PFSK-1 (cell line): ENCODE results near the gene SLC25A14.

Experiments
- FOXP2 ChIP-seq: optimal IDR thresholded peaks from 2 replicates; pipeline ENCODE3; 2011; ENCODE audit warnings: borderline replicate concordance, control low read depth, inconsistent platforms; ENCODE audit not compliant: insufficient read depth; ENCODE audit errors: extremely low read length, extremely low read depth
- POLR2AphosphoS5 ChIP-seq: IDR thresholded peaks from 2 replicates; pipeline ENCODE4 v1.6.1; 2012; ENCODE audit warnings: low read depth, mild to moderate bottlenecking, control low read depth, low read length, moderate library complexity
- SIN3A ChIP-seq: IDR thresholded peaks from 2 replicates; pipeline ENCODE4 v1.6.1; 2012; ENCODE audit warnings: mild to moderate bottlenecking, low read length, moderate library complexity, borderline replicate concordance; ENCODE audit not compliant: insufficient read depth
- TAF1 ChIP-seq: IDR thresholded peaks from 2 replicates; pipeline ENCODE4 v1.6.1; 2012; ENCODE audit warnings: low read length, control low read depth, borderline replicate concordance; ENCODE audit not compliant: insufficient read depth
- TF ChIP-seq, protein P1 (sequence below), 2 experiments: IDR thresholded peaks; 2 replicates each; pipeline versions ENCODE4 v1.6.1 to v1.8.0; 2011 to 2012; ENCODE audit warnings: low read depth in 2 of 2, low read length in 2 of 2, control low read depth in 1 of 2, inconsistent platforms in 1 of 2, mild to moderate bottlenecking in 1 of 2, moderate library complexity in 1 of 2; ENCODE audit not compliant: insufficient read depth in 1 of 2

DNA sequence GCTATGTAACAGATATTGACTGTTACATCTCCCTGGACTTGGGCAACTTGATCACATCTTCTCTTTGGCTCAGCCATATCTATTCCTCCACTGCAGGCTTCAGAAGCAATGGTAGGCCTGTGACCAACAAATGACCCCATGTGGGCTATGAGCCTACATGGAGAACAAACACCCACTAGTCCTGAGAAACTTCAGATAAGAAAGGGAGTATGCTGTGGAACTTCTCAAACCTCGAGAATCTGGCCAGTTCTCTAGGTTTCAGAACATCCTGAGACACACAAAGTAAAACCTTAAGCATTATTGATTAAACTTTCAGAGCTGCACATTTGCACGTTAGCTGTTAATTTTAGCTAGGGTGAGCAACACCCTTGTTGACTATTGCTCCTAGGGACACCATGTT, 78.3 kb downstream of the SLC25A14 start:
- TF ChIP-seq POLR2AphosphoS5, result no peak
- TF ChIP-seq SIN3A, result no peak
- no peak for TF ChIP-seq TAF1
- TF ChIP-seq, protein P1, sequence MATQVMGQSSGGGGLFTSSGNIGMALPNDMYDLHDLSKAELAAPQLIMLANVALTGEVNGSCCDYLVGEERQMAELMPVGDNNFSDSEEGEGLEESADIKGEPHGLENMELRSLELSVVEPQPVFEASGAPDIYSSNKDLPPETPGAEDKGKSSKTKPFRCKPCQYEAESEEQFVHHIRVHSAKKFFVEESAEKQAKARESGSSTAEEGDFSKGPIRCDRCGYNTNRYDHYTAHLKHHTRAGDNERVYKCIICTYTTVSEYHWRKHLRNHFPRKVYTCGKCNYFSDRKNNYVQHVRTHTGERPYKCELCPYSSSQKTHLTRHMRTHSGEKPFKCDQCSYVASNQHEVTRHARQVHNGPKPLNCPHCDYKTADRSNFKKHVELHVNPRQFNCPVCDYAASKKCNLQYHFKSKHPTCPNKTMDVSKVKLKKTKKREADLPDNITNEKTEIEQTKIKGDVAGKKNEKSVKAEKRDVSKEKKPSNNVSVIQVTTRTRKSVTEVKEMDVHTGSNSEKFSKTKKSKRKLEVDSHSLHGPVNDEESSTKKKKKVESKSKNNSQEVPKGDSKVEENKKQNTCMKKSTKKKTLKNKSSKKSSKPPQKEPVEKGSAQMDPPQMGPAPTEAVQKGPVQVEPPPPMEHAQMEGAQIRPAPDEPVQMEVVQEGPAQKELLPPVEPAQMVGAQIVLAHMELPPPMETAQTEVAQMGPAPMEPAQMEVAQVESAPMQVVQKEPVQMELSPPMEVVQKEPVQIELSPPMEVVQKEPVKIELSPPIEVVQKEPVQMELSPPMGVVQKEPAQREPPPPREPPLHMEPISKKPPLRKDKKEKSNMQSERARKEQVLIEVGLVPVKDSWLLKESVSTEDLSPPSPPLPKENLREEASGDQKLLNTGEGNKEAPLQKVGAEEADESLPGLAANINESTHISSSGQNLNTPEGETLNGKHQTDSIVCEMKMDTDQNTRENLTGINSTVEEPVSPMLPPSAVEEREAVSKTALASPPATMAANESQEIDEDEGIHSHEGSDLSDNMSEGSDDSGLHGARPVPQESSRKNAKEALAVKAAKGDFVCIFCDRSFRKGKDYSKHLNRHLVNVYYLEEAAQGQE (IDR thresholded peaks at IDR 0.05; ENCODE audit: insufficient read depth in 1 of 2, low read depth in 2 of 2, low read length in 2 of 2), result no peak
- TF ChIP-seq FOXP2, result no peak
